ENCODE measurements around the gene NES.

NES gene

GRCh38 chr1:156704930-156705320 lies 27.7 kb upstream of the NES start:
- no peak for DNase-seq

- DNase-seq: no peak
Measured at GRCh38 chr1:156704166-156704711, 27.0 kb upstream of the NES start.

GRCh38 chr1:156703741-156704140 lies 26.5 kb upstream of the NES start:
- no peak for DNase-seq

- no peak for DNase-seq
Measured at GRCh38 chr1:156703336-156703735, 26.1 kb upstream of the NES start.

GRCh38 chr1:156700736-156701531 lies 23.7 kb upstream of the NES start:
- no peak for DNase-seq

GRCh38 chr1:156698995-156699394 lies 21.8 kb upstream of the NES start:
- no peak for DNase-seq

- no peak for DNase-seq
Measured at GRCh38 chr1:156697481-156697880, 20.3 kb upstream of the NES start.

GRCh38 chr1:156696755-156697154 lies 19.5 kb upstream of the NES start:
- no peak for DNase-seq

- DNase-seq: no peak
Measured at GRCh38 chr1:156694690-156694962, 17.4 kb upstream of the NES start.

GRCh38 chr1:156693848-156694689 lies 16.9 kb upstream of the NES start:
- DNase-seq: no peak

- DNase-seq: no peak
Measured at GRCh38 chr1:156692925-156693847, 16.0 kb upstream of the NES start.

- DNase-seq: no peak
Measured at GRCh38 chr1:156692441-156692924, 15.3 kb upstream of the NES start.

- DNase-seq: no peak
Measured at GRCh38 chr1:156691665-156692440, 14.6 kb upstream of the NES start.

GRCh38 chr1:156691191-156691590 lies 14.0 kb upstream of the NES start:
- DNase-seq: no peak

- DNase-seq: no peak
Measured at GRCh38 chr1:156690675-156691036, 13.4 kb upstream of the NES start.

GRCh38 chr1:156689953-156690674 lies 12.9 kb upstream of the NES start:
- DNase-seq: no peak

- peak; percentile 53 to 76 for DNase-seq
Measured at GRCh38 chr1:156689035-156689952, 12.1 kb upstream of the NES start.

- no peak for DNase-seq
Measured at GRCh38 chr1:156684227-156684782, 7.1 kb upstream of the NES start.

GRCh38 chr1:156682166-156682890 lies 5.1 kb upstream of the NES start:
- DNase-seq: no peak

Measured in NCI-H1930 (cell line).